Measurements from ENCODE around the gene STUM. TPM values are rescaled to one million over a fixed set of nuclear protein-coding genes. Genes with fewer than 3 reads are reported as not detected.

Gene STUM
- total and polyA plus RNA-seq, 2 experiments from 2014 or later: 0.23 to 1.3 TPM

DNA sequence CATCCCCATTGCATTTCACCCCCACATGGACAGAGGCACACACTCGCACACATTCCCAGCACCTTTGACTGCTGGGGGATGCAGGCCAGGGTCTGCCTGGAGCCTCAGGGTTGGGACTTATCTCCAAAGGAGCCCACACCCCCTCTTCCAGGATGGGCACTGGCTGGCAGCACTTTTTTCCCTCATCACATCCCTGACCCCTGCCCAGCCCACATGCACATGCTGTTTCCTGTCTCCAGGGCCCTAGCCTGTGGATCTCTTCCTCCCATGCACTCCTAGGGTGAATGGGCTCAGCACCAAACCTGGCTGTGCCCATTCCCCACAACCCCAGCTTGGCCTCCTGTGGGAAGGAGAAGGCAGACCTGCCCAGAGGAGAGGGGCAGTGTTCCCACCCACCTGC, 59.3 kb downstream of the STUM start:
- no peaks in the 10 kb centered on the region for H3K9me2 ChIP-seq (ENCODE audit: insufficient read depth)
- H3K36me3 ChIP-seq (ENCODE audit: insufficient read depth): no peaks in the 10 kb centered on the region
- DNase-seq (ENCODE audit: low spot score) (no peak), ATAC-seq (no peak)
- H3F3A ChIP-seq (replicated peaks; ENCODE audit: low read depth): no peaks in the 10 kb centered on the region
- Mint-ChIP-seq H3K36me3 (ENCODE audit: low read depth) (no peaks in the 10 kb centered on the region), H3K9me3 (no peaks in the 10 kb centered on the region), H3K27me3 (ENCODE audit: insufficient read depth, low read depth, poor library complexity) (peaks cover 15% of the 10 kb centered on the region), H3K27ac (no peak overlapping the region), H3K4me1 (peaks cover 39% of the 10 kb centered on the region), H3K4me3 (no peak overlapping the region)
- no peaks in the 10 kb centered on the region for H3K27me3 ChIP-seq (ENCODE audit: insufficient read depth)
- no peak overlapping the region for H3K4me3 ChIP-seq
- no peaks in the 10 kb centered on the region for H3K79me2 ChIP-seq (replicated peaks; ENCODE audit: insufficient read depth)
- no peaks in the 10 kb centered on the region for H4K20me1 ChIP-seq (replicated peaks; ENCODE audit: insufficient read depth)
- no peak for TF ChIP-seq CREB1 (CRISPR knock-in tag; IDR thresholded peaks at IDR 0.05; ENCODE audit: low read depth)
- TF ChIP-seq, protein P1, sequence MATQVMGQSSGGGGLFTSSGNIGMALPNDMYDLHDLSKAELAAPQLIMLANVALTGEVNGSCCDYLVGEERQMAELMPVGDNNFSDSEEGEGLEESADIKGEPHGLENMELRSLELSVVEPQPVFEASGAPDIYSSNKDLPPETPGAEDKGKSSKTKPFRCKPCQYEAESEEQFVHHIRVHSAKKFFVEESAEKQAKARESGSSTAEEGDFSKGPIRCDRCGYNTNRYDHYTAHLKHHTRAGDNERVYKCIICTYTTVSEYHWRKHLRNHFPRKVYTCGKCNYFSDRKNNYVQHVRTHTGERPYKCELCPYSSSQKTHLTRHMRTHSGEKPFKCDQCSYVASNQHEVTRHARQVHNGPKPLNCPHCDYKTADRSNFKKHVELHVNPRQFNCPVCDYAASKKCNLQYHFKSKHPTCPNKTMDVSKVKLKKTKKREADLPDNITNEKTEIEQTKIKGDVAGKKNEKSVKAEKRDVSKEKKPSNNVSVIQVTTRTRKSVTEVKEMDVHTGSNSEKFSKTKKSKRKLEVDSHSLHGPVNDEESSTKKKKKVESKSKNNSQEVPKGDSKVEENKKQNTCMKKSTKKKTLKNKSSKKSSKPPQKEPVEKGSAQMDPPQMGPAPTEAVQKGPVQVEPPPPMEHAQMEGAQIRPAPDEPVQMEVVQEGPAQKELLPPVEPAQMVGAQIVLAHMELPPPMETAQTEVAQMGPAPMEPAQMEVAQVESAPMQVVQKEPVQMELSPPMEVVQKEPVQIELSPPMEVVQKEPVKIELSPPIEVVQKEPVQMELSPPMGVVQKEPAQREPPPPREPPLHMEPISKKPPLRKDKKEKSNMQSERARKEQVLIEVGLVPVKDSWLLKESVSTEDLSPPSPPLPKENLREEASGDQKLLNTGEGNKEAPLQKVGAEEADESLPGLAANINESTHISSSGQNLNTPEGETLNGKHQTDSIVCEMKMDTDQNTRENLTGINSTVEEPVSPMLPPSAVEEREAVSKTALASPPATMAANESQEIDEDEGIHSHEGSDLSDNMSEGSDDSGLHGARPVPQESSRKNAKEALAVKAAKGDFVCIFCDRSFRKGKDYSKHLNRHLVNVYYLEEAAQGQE (IDR thresholded peaks at IDR 0.05; ENCODE audit: unreplicated experiment): no peak
- no peak for TF ChIP-seq CTCF (conservative IDR thresholded peaks at IDR 0.05; ENCODE audit: low read depth in 2 of 2)
- TF ChIP-seq ZNF331 (CRISPR knock-in tag; IDR thresholded peaks at IDR 0.05; ENCODE audit: low read depth): no peak
- TF ChIP-seq, protein P2, sequence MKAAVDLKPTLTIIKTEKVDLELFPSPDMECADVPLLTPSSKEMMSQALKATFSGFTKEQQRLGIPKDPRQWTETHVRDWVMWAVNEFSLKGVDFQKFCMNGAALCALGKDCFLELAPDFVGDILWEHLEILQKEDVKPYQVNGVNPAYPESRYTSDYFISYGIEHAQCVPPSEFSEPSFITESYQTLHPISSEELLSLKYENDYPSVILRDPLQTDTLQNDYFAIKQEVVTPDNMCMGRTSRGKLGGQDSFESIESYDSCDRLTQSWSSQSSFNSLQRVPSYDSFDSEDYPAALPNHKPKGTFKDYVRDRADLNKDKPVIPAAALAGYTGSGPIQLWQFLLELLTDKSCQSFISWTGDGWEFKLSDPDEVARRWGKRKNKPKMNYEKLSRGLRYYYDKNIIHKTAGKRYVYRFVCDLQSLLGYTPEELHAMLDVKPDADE (IDR thresholded peaks at IDR 0.05): no peak
- TF ChIP-seq ZNF114 (CRISPR knock-in tag; IDR thresholded peaks at IDR 0.05): no peak
- TF ChIP-seq POLR2AphosphoS5 (IDR thresholded peaks at IDR 0.05; ENCODE audit: low read depth): no peak
- TF ChIP-seq, protein P3, sequence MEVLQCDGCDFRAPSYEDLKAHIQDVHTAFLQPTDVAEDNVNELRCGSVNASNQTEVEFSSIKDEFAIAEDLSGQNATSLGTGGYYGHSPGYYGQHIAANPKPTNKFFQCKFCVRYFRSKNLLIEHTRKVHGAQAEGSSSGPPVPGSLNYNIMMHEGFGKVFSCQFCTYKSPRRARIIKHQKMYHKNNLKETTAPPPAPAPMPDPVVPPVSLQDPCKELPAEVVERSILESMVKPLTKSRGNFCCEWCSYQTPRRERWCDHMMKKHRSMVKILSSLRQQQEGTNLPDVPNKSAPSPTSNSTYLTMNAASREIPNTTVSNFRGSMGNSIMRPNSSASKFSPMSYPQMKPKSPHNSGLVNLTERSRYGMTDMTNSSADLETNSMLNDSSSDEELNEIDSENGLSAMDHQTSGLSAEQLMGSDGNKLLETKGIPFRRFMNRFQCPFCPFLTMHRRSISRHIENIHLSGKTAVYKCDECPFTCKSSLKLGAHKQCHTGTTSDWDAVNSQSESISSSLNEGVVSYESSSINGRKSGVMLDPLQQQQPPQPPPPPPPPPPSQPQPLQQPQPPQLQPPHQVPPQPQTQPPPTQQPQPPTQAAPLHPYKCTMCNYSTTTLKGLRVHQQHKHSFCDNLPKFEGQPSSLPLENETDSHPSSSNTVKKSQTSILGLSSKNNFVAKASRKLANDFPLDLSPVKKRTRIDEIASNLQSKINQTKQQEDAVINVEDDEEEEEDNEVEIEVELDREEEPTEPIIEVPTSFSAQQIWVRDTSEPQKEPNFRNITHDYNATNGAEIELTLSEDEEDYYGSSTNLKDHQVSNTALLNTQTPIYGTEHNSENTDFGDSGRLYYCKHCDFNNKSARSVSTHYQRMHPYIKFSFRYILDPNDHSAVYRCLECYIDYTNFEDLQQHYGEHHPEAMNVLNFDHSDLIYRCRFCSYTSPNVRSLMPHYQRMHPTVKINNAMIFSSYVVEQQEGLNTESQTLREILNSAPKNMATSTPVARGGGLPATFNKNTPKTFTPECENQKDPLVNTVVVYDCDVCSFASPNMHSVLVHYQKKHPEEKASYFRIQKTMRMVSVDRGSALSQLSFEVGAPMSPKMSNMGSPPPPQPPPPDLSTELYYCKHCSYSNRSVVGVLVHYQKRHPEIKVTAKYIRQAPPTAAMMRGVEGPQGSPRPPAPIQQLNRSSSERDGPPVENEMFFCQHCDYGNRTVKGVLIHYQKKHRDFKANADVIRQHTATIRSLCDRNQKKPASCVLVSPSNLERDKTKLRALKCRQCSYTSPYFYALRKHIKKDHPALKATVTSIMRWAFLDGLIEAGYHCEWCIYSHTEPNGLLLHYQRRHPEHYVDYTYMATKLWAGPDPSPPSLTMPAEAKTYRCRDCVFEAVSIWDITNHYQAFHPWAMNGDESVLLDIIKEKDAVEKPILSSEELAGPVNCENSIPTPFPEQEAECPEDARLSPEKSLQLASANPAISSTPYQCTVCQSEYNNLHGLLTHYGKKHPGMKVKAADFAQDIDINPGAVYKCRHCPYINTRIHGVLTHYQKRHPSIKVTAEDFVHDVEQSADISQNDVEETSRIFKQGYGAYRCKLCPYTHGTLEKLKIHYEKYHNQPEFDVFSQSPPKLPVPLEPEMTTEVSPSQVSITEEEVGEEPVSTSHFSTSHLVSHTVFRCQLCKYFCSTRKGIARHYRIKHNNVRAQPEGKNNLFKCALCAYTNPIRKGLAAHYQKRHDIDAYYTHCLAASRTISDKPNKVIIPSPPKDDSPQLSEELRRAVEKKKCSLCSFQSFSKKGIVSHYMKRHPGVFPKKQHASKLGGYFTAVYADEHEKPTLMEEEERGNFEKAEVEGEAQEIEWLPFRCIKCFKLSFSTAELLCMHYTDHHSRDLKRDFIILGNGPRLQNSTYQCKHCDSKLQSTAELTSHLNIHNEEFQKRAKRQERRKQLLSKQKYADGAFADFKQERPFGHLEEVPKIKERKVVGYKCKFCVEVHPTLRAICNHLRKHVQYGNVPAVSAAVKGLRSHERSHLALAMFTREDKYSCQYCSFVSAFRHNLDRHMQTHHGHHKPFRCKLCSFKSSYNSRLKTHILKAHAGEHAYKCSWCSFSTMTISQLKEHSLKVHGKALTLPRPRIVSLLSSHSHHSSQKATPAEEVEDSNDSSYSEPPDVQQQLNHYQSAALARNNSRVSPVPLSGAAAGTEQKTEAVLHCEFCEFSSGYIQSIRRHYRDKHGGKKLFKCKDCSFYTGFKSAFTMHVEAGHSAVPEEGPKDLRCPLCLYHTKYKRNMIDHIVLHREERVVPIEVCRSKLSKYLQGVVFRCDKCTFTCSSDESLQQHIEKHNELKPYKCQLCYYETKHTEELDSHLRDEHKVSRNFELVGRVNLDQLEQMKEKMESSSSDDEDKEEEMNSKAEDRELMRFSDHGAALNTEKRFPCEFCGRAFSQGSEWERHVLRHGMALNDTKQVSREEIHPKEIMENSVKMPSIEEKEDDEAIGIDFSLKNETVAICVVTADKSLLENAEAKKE (CRISPR knock-in tag; IDR thresholded peaks at IDR 0.05): no peak
- no peak for TF ChIP-seq JUNB (IDR thresholded peaks at IDR 0.05; ENCODE audit: unreplicated experiment)
- TF ChIP-seq STAT1 (IDR thresholded peaks at IDR 0.05; ENCODE audit: unreplicated experiment): no peak
- TF ChIP-seq EZH2phosphoT487 (IDR thresholded peaks at IDR 0.05; ENCODE audit: unreplicated experiment): no peak
- peaks cover 25% of the 10 kb centered on the region; the same call in 1 of the 2 replicates for H3K4me1 ChIP-seq (ENCODE audit: insufficient read depth)
- H3K4me2 ChIP-seq: no peak overlapping the region
- H2AFZ ChIP-seq: peak overlapping the region; percentile 91
- no peak overlapping the region for H3K27ac ChIP-seq (ENCODE audit: low read depth)
